Colonic mucosa (tissue), 4 donors: ENCODE data around the gene SPEM1. TPM values are rescaled to one million over a fixed set of nuclear protein-coding genes. Genes with fewer than 3 reads are reported as not detected.
A peak's percentile ranks its signal among the peaks of the same experiment; 100 is the strongest.

ENCODE experiments used
- DNase-seq: peaks from one replicate; pipeline ENCODE4 v3.0.0-alpha.2; 2020
- H3K27ac ChIP-seq: fragments of 200-600 bp; one replicate; pipeline ENCODE4 v1.8.0; 2021
- H3K27me3 ChIP-seq: fragments of 200-600 bp; one replicate; pipeline ENCODE4 v1.8.0; 2021
- H3K36me3 ChIP-seq: fragments of 200-600 bp; one replicate; pipeline ENCODE4 v1.8.0; 2021
- H3K4me1 ChIP-seq: fragments of 200-600 bp; one replicate; pipeline ENCODE4 v1.8.0; 2021; ENCODE audit warnings: mild to moderate bottlenecking
- H3K4me3 ChIP-seq: fragments of 200-600 bp; one replicate; pipeline ENCODE4 v1.8.0; 2021
- H3K9ac ChIP-seq, 2 donors: one replicate each; pipeline ENCODE4 v1.7.0; 2013; ENCODE audit warnings: control low read depth in 2 of 2, low read depth in 2 of 2, low read length in 2 of 2
- H3K9me3 ChIP-seq: fragments of 200-600 bp; one replicate; pipeline ENCODE4 v1.8.0; 2021
- CTCF ChIP-seq: fragments of 200-600 bp; IDR thresholded peaks from one replicate; pipeline ENCODE4 v1.8.0; 2022; ENCODE audit warnings: antibody characterized with exemption, mild to moderate bottlenecking
- intact Hi-C: fragments of 100-400 bp; cut with DNase I; formaldehyde crosslinking; loops from one replicate; pipeline ENCODE4 v1.14.1; 2022
- total RNA-seq, 2 donors: library from RNA; stranded (reverse); fragmentation: NEBNext Ultra II Directional in 1 of 2; extraction: Animal tissue kit (Norgen Biotek cat#: 25700) in 1 of 2; gene quantifications; one replicate each; pipeline ENCODE4 v1.2.1, GENCODE V29; 2021
- donor health status: healthy.
- donor health status: DM: no; HTN: no; CAD: no.
- donor health status: DM: no; HTN: no; CAD: no.

SPEM1 gene
- total RNA-seq, 2 donors from 2014 or later = not detected

GRCh38 chr17:7388856-7389255 is 31.3 kb upstream of the SPEM1 start:
- Histone ChIP-seq H3K36me3 (peaks cover 7% of the 10 kb centered on the region), H3K27ac (no peak overlapping the region), H3K4me1 (no peaks in the 10 kb centered on the region), H3K9me3 (no peaks in the 10 kb centered on the region), H3K4me3 (no peak overlapping the region), H3K27me3 (no peaks in the 10 kb centered on the region), H3K9ac (no peak overlapping the region)
- DNase-seq = no peak
- intact Hi-C loops = no loop called here
- no peak for TF ChIP-seq CTCF

GRCh38 chr17:7389924-7390910 is 29.9 kb upstream of the SPEM1 start:
- Histone ChIP-seq H3K27me3 (no peaks in the 10 kb centered on the region), H3K27ac (no peak overlapping the region), H3K4me1 (no peaks in the 10 kb centered on the region), H3K36me3 (peaks cover 7% of the 10 kb centered on the region), H3K9me3 (no peaks in the 10 kb centered on the region), H3K4me3 (no peak overlapping the region), H3K9ac (no peak overlapping the region)
- intact Hi-C loops = no loop called here
- no peak for DNase-seq
- TF ChIP-seq CTCF = no peak

GRCh38 chr17:7391307-7391706 is 28.8 kb upstream of the SPEM1 start:
- Histone ChIP-seq H3K4me1 (no peaks in the 10 kb centered on the region), H3K9ac (no peak overlapping the region), H3K27me3 (no peaks in the 10 kb centered on the region), H3K27ac (no peak overlapping the region), H3K9me3 (no peaks in the 10 kb centered on the region), H3K4me3 (no peak overlapping the region), H3K36me3 (peaks cover 7% of the 10 kb centered on the region)
- intact Hi-C loops = no loop called here
- no peak for TF ChIP-seq CTCF
- DNase-seq = no peak

- intact Hi-C loops = no loop called here
- Histone ChIP-seq H3K9me3 (no peaks in the 10 kb centered on the region), H3K9ac (peak overlapping the region in 1 of 2 donors; percentile 77), H3K36me3 (peaks cover 7% of the 10 kb centered on the region), H3K27me3 (no peaks in the 10 kb centered on the region), H3K4me3 (peak overlapping the region; percentile 60), H3K27ac (no peak overlapping the region), H3K4me1 (no peaks in the 10 kb centered on the region)
- TF ChIP-seq CTCF = no peak
- DNase-seq = no peak
These were observed 27.2 kb upstream of the SPEM1 start for GRCh38 chr17:7392696-7393612.

- H3K9ac ChIP-seq = peak overlapping the region; percentile 73 to 77
- H3K4me1 ChIP-seq = no peaks in the 10 kb centered on the region
- peaks cover 6% of the 10 kb centered on the region for H3K36me3 ChIP-seq
- peak overlapping the region; percentile 97 for H3K27ac ChIP-seq
- TF ChIP-seq CTCF = no peak
- H3K27me3 ChIP-seq = no peaks in the 10 kb centered on the region
- peak overlapping the region; percentile 60 for H3K4me3 ChIP-seq
- peak; percentile 43 for DNase-seq
- intact Hi-C loops = no loop called here
- no peaks in the 10 kb centered on the region for H3K9me3 ChIP-seq
These were observed 26.3 kb upstream of the SPEM1 start for GRCh38 chr17:7393613-7394451.
